ENCODE data around the gene RFX7. TPM values are rescaled to one million over a fixed set of nuclear protein-coding genes. Genes with fewer than 3 reads are reported as not detected.
A peak's percentile ranks its signal among the peaks of the same experiment; 100 is the strongest.

RFX7 gene
- total and polyA plus RNA-seq, 2 experiments from 2014 or later = 5.9 to 11.6 TPM

GRCh38 chr15:56251315-56252095, 7.8 kb upstream of the RFX7 start:
- DNase-seq (ENCODE audit: low read depth in 1 of 2, low spot score in 1 of 2) = no peak
- no peaks in the 10 kb centered on the region for H3K27me3 ChIP-seq

DNA sequence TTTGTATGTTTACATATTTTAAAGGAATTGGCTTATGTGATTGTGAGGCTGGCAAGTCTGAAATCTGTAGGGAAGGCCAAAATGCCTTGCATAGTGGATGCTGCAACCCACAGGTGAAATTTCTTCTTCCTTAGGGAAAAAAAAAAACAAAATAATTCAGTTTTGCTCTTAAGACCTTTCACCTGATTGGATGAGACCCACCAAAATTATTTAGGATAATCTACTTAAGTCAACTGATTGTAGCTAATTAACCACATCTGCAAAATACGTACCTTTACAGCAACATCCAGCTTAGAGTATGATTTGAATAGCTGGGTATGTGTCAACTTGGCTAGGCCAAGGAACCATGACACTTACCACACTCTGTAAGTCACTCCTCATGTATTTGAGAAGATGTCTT, 6.9 kb upstream of the RFX7 start:
- Histone ChIP-seq H3K27ac (no peak overlapping the region), H3K9me3 (ENCODE audit: low read depth) (no peaks in the 10 kb centered on the region), H3K36me3 (no peaks in the 10 kb centered on the region), H3K4me1 (ENCODE audit: low read depth) (peaks cover 34% of the 10 kb centered on the region), H3K4me3 (no peak overlapping the region), H3K27me3 (no peaks in the 10 kb centered on the region)
- TF ChIP-seq, protein P1, sequence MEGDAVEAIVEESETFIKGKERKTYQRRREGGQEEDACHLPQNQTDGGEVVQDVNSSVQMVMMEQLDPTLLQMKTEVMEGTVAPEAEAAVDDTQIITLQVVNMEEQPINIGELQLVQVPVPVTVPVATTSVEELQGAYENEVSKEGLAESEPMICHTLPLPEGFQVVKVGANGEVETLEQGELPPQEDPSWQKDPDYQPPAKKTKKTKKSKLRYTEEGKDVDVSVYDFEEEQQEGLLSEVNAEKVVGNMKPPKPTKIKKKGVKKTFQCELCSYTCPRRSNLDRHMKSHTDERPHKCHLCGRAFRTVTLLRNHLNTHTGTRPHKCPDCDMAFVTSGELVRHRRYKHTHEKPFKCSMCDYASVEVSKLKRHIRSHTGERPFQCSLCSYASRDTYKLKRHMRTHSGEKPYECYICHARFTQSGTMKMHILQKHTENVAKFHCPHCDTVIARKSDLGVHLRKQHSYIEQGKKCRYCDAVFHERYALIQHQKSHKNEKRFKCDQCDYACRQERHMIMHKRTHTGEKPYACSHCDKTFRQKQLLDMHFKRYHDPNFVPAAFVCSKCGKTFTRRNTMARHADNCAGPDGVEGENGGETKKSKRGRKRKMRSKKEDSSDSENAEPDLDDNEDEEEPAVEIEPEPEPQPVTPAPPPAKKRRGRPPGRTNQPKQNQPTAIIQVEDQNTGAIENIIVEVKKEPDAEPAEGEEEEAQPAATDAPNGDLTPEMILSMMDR (IDR thresholded peaks at IDR 0.05; ENCODE audit: low read depth, low read length) = no peak
- no peak for DNase-seq (ENCODE audit: low read depth in 1 of 2, low spot score in 1 of 2)

More at GRCh38 chr15:56251315-56252095, 7.8 kb upstream of the RFX7 start:
- no peaks in the 10 kb centered on the region for H3K9me3 ChIP-seq (ENCODE audit: low read depth)
- H3K4me1 ChIP-seq (ENCODE audit: low read depth) = peaks cover 34% of the 10 kb centered on the region
- H3K27ac ChIP-seq = peak overlapping the region; percentile 2
- TF ChIP-seq, protein P1 (IDR thresholded peaks at IDR 0.05; ENCODE audit: low read depth, low read length) = no peak
- no peaks in the 10 kb centered on the region for H3K36me3 ChIP-seq
- no peak overlapping the region for H3K4me3 ChIP-seq

DNA sequence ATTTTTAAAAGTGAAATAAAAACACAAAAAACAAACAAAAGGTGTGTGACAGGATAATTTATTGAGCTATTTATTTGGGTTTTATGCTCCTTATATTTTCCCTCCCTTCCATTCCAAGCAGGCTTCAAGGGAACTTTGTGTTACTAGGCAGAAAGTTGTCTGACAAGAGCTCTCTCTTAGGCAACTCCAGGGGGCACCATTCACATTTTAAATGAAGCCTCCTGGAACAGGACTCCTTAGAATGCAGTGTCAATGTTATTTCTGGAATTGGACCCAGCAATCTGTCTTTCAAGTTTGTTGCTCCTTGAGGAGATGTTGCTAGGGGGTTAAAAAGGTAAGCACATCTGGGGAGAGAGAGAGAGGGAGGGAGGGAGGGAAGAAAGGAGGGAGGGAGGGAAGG, 5.4 kb upstream of the RFX7 start:
- TF ChIP-seq, protein P1 (IDR thresholded peaks at IDR 0.05; ENCODE audit: low read depth, low read length) = peak; percentile 53
- H3K9me3 ChIP-seq (ENCODE audit: low read depth) = no peaks in the 10 kb centered on the region
- no peaks in the 10 kb centered on the region for H3K27me3 ChIP-seq
- no peaks in the 10 kb centered on the region for H3K36me3 ChIP-seq
- H3K4me1 ChIP-seq (ENCODE audit: low read depth) = peaks cover 34% of the 10 kb centered on the region
- H3K4me3 ChIP-seq = no peak overlapping the region
- no peak overlapping the region for H3K27ac ChIP-seq
- DNase-seq (ENCODE audit: low read depth in 1 of 2, low spot score in 1 of 2) = peak; percentile 70 to 80

DNA sequence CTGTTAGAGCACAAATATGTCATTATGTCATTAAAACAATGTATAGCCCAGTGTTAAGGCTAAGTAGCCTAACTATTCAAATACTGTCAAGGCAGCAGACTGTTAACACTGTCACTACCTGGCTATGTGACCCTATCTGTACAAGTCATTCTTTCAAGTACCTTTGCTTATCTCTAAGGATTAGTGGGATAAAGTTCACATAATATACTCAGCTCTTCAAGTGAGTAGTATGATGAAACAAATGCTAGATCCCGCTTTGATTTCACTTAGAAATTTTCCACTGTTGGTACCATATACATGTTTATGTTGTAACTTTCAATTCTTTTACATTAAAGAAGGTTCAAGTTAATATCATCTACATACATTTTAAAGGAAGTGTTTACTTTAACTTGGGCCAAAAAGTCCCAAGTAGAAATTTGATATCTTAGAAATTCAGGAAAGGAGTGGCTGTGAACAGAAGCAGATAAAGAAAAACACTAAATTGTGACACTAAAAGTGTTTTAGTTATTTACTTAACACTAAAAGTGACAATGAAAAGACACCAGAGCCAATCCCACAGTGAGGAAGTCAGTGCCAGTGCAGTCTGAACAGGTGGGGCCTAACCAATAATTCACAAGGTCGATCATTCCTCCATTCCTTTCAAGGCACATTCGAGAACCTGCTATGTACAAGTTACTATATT, 4.8 kb upstream of the RFX7 start:
- Histone ChIP-seq H3K36me3 (no peaks in the 10 kb centered on the region), H3K4me3 (no peak overlapping the region), H3K27ac (no peak overlapping the region), H3K27me3 (no peaks in the 10 kb centered on the region), H3K4me1 (ENCODE audit: low read depth) (peaks cover 34% of the 10 kb centered on the region), H3K9me3 (ENCODE audit: low read depth) (no peaks in the 10 kb centered on the region)
- no peak for DNase-seq (ENCODE audit: low read depth in 1 of 2, low spot score in 1 of 2)
- TF ChIP-seq, protein P1 (IDR thresholded peaks at IDR 0.05; ENCODE audit: low read depth, low read length) = no peak

DNA sequence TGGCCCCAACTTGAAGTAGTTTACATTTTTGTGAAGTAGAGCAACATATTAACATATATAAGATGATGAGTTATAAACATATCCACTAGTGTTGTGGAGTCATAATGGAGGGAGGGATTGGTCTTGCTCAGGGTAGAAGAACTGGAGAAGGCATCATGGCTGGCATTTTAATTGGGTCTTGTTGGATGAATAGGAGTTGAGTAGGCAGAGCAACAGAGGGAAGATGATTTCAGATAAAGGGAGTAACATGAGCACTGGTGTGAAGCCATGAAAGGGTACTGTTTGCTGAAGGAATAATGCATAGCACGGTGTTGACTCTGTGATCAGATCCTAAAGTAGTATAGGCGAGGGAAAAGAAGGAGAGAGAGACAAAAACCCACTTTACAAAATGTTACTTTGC, 3.6 kb upstream of the RFX7 start:
- H3K9me3 ChIP-seq (ENCODE audit: low read depth) = no peaks in the 10 kb centered on the region
- H3K27me3 ChIP-seq = no peaks in the 10 kb centered on the region
- no peaks in the 10 kb centered on the region for H3K36me3 ChIP-seq
- no peak overlapping the region for H3K27ac ChIP-seq
- H3K4me3 ChIP-seq = no peak overlapping the region
- DNase-seq (ENCODE audit: low read depth in 1 of 2, low spot score in 1 of 2) = no peak
- H3K4me1 ChIP-seq (ENCODE audit: low read depth) = peaks cover 32% of the 10 kb centered on the region
- TF ChIP-seq, protein P1 (IDR thresholded peaks at IDR 0.05; ENCODE audit: low read depth, low read length) = no peak
